GM12892 (cell line): Measurements from ENCODE around the gene ACTL10.

Source experiments
- DNase-seq: peaks from one replicate; pipeline ENCODE4 v3.0.0; 2011; ENCODE audit not compliant: insufficient read length
- FAIRE-seq: peaks from 2 replicates; lab custom pipeline; 2011; peaks lifted over from hg19 to GRCh38; lab: Jason Lieb, UNC
- POLR2A ChIP-seq: IDR thresholded peaks from 2 replicates; pipeline ENCODE4 v1.6.1; 2011; ENCODE audit warnings: low read depth, low read length, control low read depth
- POLR2AphosphoS5 ChIP-seq: IDR thresholded peaks from 2 replicates; pipeline ENCODE4 v1.6.1; 2011; ENCODE audit warnings: low read depth, low read length, control low read depth
- TAF1 ChIP-seq: IDR thresholded peaks from 2 replicates; pipeline ENCODE4 v1.6.1; 2011; ENCODE audit warnings: low read depth, mild to moderate bottlenecking, control low read depth, low read length, borderline replicate concordance

ACTL10 gene

GRCh38 chr20:33710681-33711445 is 44.1 kb downstream of the ACTL10 start:
- DNase-seq (no peak), FAIRE-seq (no peak)
- TF ChIP-seq POLR2A (no peak), TAF1 (no peak), POLR2AphosphoS5 (no peak)

GRCh38 chr20:33711446-33711738 is 44.6 kb downstream of the ACTL10 start:
- TF ChIP-seq TAF1: no peak
- TF ChIP-seq POLR2A: no peak
- no peak for TF ChIP-seq POLR2AphosphoS5
- FAIRE-seq (no peak), DNase-seq (no peak)

DNA sequence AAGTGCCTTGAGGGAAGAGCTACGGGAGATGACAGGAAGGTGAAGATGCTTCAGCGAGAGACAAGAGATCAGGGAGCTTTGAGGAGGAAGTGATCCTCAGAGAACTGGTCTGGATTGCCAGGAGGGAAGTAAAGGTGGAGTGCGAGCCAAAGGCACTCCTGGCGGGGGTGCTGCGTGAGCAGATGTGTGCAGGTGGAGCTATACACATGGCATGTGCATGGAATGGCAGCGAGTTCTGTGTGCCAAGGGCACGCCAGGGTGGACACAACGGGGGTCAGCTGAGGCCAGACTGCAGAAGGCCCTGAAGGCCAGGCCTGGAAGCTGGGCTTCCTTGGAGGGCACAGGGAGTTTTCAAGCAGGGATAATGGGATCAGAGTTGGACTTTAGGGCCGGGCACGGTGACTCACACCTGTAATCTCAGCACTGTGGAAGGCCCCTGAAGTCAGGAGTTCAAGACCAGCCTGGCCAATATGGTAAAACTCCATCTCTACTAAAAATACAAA is 47.2 kb downstream of the ACTL10 start:
- FAIRE-seq (no peak), DNase-seq (no peak)
- TF ChIP-seq TAF1 (no peak), POLR2A (no peak), POLR2AphosphoS5 (no peak)

GRCh38 chr20:33716498-33716897 is 49.8 kb downstream of the ACTL10 start:
- FAIRE-seq (no peak), DNase-seq (no peak)
- TF ChIP-seq POLR2AphosphoS5: no peak
- no peak for TF ChIP-seq POLR2A
- no peak for TF ChIP-seq TAF1
